Renal cortical epithelial cell (primary cell): Measurements from ENCODE around the gene CNOT3. TPM values are rescaled to one million over a fixed set of nuclear protein-coding genes. Genes with fewer than 3 reads are reported as not detected.

Source experiments
- DNase-seq: peaks from one replicate; pipeline ENCODE4 v3.0.0-alpha.2; 2011; ENCODE audit warnings: low read depth
- total RNA-seq: library from RNA; depleted of rRNA; stranded (reverse); fragments of >200 nt; gene quantifications from 2 replicates; pipeline ENCODE4 v1.2.3, GENCODE V29; 2014

CNOT3 gene
- total RNA-seq, 1 donor from 2014 or later, result 50.0 TPM

GRCh38 chr19:54149021-54149812 is 11.7 kb downstream of the CNOT3 start:
- DNase-seq, result no peak

GRCh38 chr19:54151362-54152035 is 13.9 kb downstream of the CNOT3 start:
- no peak for DNase-seq

GRCh38 chr19:54152267-54152666 is 14.7 kb downstream of the CNOT3 start:
- no peak for DNase-seq

- no peak for DNase-seq
Measured at GRCh38 chr19:54152878-54153524, 15.4 kb downstream of the CNOT3 start.

- no peak for DNase-seq
Measured at GRCh38 chr19:54153731-54154326, 16.3 kb downstream of the CNOT3 start.

- DNase-seq, result no peak
Measured at GRCh38 chr19:54154603-54155345, 17.2 kb downstream of the CNOT3 start.

- no peak for DNase-seq
Measured at GRCh38 chr19:54155694-54156093, 18.1 kb downstream of the CNOT3 start.

- DNase-seq, result no peak
Measured at GRCh38 chr19:54156490-54156889, 18.9 kb downstream of the CNOT3 start.

GRCh38 chr19:54156953-54157352 is 19.4 kb downstream of the CNOT3 start:
- no peak for DNase-seq

- DNase-seq, result no peak
Measured at GRCh38 chr19:54158812-54159351, 21.3 kb downstream of the CNOT3 start.

- DNase-seq, result peak; percentile 100
Measured at GRCh38 chr19:54159352-54160181, 22.0 kb downstream of the CNOT3 start, which contains the start of gene LENG1. Gene LENG1, minus strand, starts transcription at chr19:54159721. Its CDS starts 26 bp downstream, at chr19:54159695.

GRCh38 chr19:54160182-54160811 is 22.7 kb downstream of the CNOT3 start:
- DNase-seq, result no peak

- no peak for DNase-seq
Measured at GRCh38 chr19:54160854-54161253, 23.3 kb downstream of the CNOT3 start.

- DNase-seq, result peak; percentile 43
Measured at GRCh38 chr19:54162241-54162805, 24.8 kb downstream of the CNOT3 start.

GRCh38 chr19:54162884-54163283 is 25.3 kb downstream of the CNOT3 start:
- no peak for DNase-seq

- no peak for DNase-seq
Measured at GRCh38 chr19:54164369-54165068, 27.0 kb downstream of the CNOT3 start.

GRCh38 chr19:54165222-54165621 is 27.7 kb downstream of the CNOT3 start:
- DNase-seq, result no peak

GRCh38 chr19:54168174-54168917 is 30.8 kb downstream of the CNOT3 start:
- peak; percentile 51 for DNase-seq
